ENCODE results near the gene TMEM272. TPM values are rescaled to one million over a fixed set of nuclear protein-coding genes. Genes with fewer than 3 reads are reported as not detected.

TMEM272 gene
- total RNA-seq, 1 experiment from 2014 or later = 0.17 TPM

DNA sequence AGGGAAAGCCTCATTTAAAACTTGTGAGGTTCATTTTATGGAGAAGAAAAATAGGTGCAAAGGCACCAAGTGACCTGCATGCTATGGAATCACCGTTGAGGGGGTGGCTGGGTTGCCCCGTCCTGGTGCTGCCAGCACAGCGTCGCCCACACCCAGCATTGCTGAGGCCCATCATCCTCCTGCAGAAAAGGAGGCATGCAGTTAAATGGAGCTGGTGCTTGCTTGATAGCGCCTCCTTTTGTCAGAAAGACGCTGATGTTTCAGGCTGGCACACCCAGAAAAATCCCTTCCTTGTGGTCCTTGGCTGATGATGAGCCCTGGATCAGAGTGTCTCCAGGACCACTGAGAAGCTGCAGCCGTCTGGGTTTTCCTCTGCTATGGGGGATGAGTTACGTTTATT, 77.9 kb downstream of the TMEM272 start:
- Histone ChIP-seq H3K27ac (ENCODE audit: low read depth, low read length) (no peak overlapping the region), H3K4me1 (ENCODE audit: control insufficient read depth in 1 of 2, insufficient read depth in 2 of 2, low read length in 2 of 2) (peaks cover 5% of the 10 kb centered on the region in 2 experiments; a peak in 2 of 4 replicates), H3K9me3 (ENCODE audit: control insufficient read depth in 1 of 2, insufficient read depth in 1 of 2, low read depth in 1 of 2, low read length in 2 of 2) (no peaks in the 10 kb centered on the region), H3K9me2 (ENCODE audit: insufficient read depth) (no peaks in the 10 kb centered on the region), H2AFZ (ENCODE audit: low read depth, low read length, poor library complexity, severe bottlenecking) (no peak overlapping the region), H4K20me1 (ENCODE audit: insufficient read depth) (no peaks in the 10 kb centered on the region), H3K4me2 (ENCODE audit: low read length) (no peak overlapping the region), H3K27me3 (ENCODE audit: insufficient read depth, low read length) (no peaks in the 10 kb centered on the region), H3K4me3 (replicated peaks in 1 of 2; ENCODE audit: low read depth in 1 of 2, low read length in 2 of 2) (no peak overlapping the region), H3K9ac (ENCODE audit: low read length) (no peak overlapping the region), H3K36me3 (ENCODE audit: control insufficient read depth in 1 of 2, insufficient read depth in 2 of 2, low read length in 2 of 2) (no peaks in the 10 kb centered on the region), H3K79me2 (ENCODE audit: insufficient read depth, low read length) (no peaks in the 10 kb centered on the region)
- CTCF ChIA-PET = interaction anchor here (1.0 kb wide), 1 partner anchor 25 kb away, joined by 3 read pairs; no protein-coding TSS in a partner anchor
- ATAC-seq (peak; percentile 38; the same call in 1 of the 2 replicates), DNase-seq (ENCODE audit: low read depth, low spot score) (no peak)
- POLR2A ChIA-PET = no interaction called here
- RAD21 ChIA-PET (ENCODE audit: low non-redundant PET in 1 of 2, low total read pairs in 2 of 2, uncharacterized antibody in 2 of 2, unreplicated experiment in 2 of 2) = no interaction called here
- no TSS peak for BruUV-seq (replicated peaks)
- no peak for TF ChIP-seq POLR2A (IDR thresholded peaks at IDR 0.05; ENCODE audit: borderline replicate concordance, extremely low read depth, insufficient read depth, insufficient read length)
- TF ChIP-seq CBX3 (IDR thresholded peaks at IDR 0.05; ENCODE audit: low read depth) = no peak
- no peak for TF ChIP-seq SP1 (IDR thresholded peaks at IDR 0.05; ENCODE audit: low read depth)
- no peak for TF ChIP-seq ZFX (IDR thresholded peaks at IDR 0.05)
- no peak for TF ChIP-seq CEBPB (IDR thresholded peaks at IDR 0.05; ENCODE audit: low read depth)
- TF ChIP-seq FOSL1 (IDR thresholded peaks at IDR 0.05; ENCODE audit: low read depth) = no peak
- no peak for TF ChIP-seq JUND (IDR thresholded peaks at IDR 0.05)
- TF ChIP-seq SRF (IDR thresholded peaks at IDR 0.05; ENCODE audit: low read depth) = no peak
- no peak for TF ChIP-seq TCF7L2 (IDR thresholded peaks at IDR 0.05; ENCODE audit: borderline replicate concordance, extremely low read depth, insufficient read depth, insufficient read length)
- TF ChIP-seq ELF1 (IDR thresholded peaks at IDR 0.05; ENCODE audit: borderline replicate concordance, low read depth) = no peak
- no peak for TF ChIP-seq ZNF274 (IDR thresholded peaks at IDR 0.05; ENCODE audit: low read depth, low read length)
- TF ChIP-seq YY1 (IDR thresholded peaks at IDR 0.05; ENCODE audit: extremely low read depth, insufficient replicate concordance, low read depth, low read length) = no peak
- TF ChIP-seq EZH2phosphoT487 (IDR thresholded peaks at IDR 0.05; ENCODE audit: borderline replicate concordance) = no peak
- TF ChIP-seq CTCF (IDR thresholded peaks at IDR 0.05 in 2 of 3, conservative IDR thresholded peaks at IDR 0.05 in 1 of 3; ENCODE audit: borderline replicate concordance in 1 of 3, insufficient read depth in 1 of 3, low read depth in 2 of 3, low read length in 2 of 3) = peak in 2 of 3 experiments; percentile 44; a peak in 3 of 6 replicates
- TF ChIP-seq, protein P1, sequence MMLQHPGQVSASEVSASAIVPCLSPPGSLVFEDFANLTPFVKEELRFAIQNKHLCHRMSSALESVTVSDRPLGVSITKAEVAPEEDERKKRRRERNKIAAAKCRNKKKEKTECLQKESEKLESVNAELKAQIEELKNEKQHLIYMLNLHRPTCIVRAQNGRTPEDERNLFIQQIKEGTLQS (IDR thresholded peaks at IDR 0.05) = no peak
- TF ChIP-seq, protein P2, sequence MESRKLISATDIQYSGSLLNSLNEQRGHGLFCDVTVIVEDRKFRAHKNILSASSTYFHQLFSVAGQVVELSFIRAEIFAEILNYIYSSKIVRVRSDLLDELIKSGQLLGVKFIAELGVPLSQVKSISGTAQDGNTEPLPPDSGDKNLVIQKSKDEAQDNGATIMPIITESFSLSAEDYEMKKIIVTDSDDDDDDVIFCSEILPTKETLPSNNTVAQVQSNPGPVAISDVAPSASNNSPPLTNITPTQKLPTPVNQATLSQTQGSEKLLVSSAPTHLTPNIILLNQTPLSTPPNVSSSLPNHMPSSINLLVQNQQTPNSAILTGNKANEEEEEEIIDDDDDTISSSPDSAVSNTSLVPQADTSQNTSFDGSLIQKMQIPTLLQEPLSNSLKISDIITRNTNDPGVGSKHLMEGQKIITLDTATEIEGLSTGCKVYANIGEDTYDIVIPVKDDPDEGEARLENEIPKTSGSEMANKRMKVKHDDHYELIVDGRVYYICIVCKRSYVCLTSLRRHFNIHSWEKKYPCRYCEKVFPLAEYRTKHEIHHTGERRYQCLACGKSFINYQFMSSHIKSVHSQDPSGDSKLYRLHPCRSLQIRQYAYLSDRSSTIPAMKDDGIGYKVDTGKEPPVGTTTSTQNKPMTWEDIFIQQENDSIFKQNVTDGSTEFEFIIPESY (IDR thresholded peaks at IDR 0.05; ENCODE audit: extremely low read depth, insufficient replicate concordance, low read length) = no peak
- no peak for TF ChIP-seq MAX (IDR thresholded peaks at IDR 0.05)
- TF ChIP-seq RAD21 (IDR thresholded peaks at IDR 0.05; ENCODE audit: low read depth) = peak; percentile 42
- intact Hi-C loops (cut with micrococcal nuclease) = no loop called here
